GM19463 (cell line): ENCODE data around the gene GPR107.

ENCODE experiments used
- ATAC-seq: cut with Tn5 transposase; IDR thresholded peaks from one replicate; pipeline ENCODE4 v1.9.1; 2021; ENCODE audit warnings: mild to moderate bottlenecking, moderate library complexity; ENCODE audit not compliant: unreplicated experiment

GPR107 gene

DNA sequence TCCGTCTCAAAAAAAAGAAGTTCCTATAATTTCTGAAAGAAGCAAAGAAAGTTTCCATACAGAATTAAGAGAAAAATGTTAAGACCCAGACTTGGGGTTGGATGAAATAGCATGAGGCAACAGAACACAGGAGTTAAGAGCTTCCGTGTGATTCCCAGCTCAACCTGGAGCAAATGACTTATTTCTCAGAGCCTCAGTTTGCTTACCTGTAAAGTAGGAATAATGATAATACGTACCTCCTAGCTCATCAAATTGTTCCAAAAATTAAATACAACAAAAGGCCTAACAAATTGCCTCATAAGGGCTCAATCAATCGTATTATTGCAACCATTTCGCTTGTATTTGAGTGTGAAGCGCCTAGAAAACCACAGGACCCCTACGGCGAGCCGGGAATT is 600 bp upstream of the GPR107 start:
- ATAC-seq: no peak

GRCh38 chr9:130054325-130054786 is 650 bp downstream of the GPR107 start:
- no peak for ATAC-seq

- no peak for ATAC-seq
These were observed 1.1 kb downstream of the GPR107 start for GRCh38 chr9:130054820-130055219.

- ATAC-seq: no peak
These were observed 4.4 kb downstream of the GPR107 start for GRCh38 chr9:130058154-130058553.

GRCh38 chr9:130058887-130059286 is 5.2 kb downstream of the GPR107 start:
- no peak for ATAC-seq

DNA sequence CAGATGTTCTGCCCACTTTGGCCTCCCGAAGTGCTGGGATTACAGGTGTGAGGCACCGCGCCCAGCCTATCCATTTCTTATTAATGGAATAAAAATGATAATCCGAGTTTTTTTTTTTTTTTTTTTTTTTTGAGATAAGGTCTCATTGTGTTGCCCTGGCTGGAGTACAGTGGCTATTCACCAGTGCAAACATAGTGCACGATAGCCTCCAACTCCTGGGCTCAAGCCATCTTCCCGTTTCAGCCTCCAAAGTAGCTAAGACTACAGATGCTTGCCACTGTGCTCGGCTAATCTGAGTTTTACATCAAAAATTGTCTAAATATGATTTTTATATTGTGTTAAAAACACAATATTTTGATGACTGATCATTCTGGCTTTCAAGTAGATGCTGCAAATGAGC is 6.6 kb downstream of the GPR107 start:
- ATAC-seq: no peak

DNA sequence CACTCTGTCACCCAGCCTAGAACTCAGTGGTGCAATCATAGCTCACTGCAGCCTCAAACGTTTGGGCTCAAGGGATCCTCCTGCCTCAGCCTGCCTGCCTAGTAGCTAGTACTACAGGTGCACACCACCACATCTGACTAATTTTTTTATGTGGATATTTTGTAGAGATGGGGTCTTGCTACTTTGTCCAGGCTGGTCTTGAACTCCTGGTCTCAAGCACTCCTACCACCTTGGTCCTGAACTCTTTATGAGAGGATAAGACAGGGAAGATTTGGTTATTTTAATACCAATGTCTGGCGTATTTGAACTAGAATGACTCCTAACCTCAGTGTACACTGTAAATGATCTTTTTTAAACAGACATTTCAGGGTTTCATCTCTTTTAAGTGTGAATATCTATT is 9.0 kb downstream of the GPR107 start:
- ATAC-seq: no peak

DNA sequence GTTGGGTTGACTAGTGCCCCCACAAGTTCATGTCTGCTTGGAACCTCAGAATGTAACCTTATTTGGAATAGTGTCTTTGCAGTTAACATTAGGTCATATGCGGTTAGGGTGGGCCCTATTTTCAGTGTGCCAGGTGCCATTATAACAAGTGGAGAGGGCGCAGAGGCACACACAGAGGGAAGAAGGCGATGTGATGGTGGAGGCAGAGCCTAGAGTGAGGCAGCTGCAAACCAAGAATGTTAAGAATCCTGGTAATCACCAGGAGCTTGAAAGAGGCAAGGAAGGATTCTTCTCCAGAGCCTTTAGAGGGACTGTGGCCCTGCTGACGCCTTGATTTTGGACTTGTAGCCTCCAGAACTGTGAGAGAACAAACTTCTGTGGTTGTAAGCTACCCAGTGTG is 10.9 kb downstream of the GPR107 start:
- ATAC-seq: no peak

- ATAC-seq: no peak
These were observed 15.3 kb downstream of the GPR107 start for GRCh38 chr9:130069048-130069447.

- ATAC-seq: no peak
These were observed 19.0 kb downstream of the GPR107 start for GRCh38 chr9:130072515-130073235.

GRCh38 chr9:130073373-130073772 is 19.7 kb downstream of the GPR107 start:
- ATAC-seq: no peak

- ATAC-seq: no peak
These were observed 24.8 kb downstream of the GPR107 start for GRCh38 chr9:130078547-130078946.

DNA sequence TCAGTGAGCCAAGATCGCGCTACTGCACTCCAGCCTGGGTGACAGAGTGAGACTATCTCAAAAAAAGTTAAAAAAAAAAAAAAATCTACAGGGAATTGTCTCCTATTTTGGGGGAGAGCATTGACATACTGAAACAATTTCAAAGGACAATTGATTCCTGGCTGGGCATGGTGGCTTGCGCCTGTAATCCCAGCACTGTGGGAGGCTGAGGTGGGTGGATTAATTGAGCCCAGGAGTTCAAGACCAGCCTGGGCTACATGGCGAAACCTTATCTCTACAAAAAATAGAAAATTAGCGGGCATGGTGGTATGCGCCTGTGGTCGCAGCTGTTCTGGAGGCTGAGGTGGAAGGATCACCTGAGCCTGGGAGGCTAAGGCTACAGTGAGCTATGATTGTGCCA is 30.6 kb downstream of the GPR107 start:
- ATAC-seq: no peak

GRCh38 chr9:130088051-130088450 is 34.3 kb downstream of the GPR107 start:
- no peak for ATAC-seq

- ATAC-seq: no peak
These were observed 35.4 kb downstream of the GPR107 start for GRCh38 chr9:130089141-130089540.

- no peak for ATAC-seq
These were observed 37.2 kb downstream of the GPR107 start for GRCh38 chr9:130090915-130091314.

- no peak for ATAC-seq
These were observed 39.2 kb downstream of the GPR107 start for GRCh38 chr9:130092910-130093309.

- ATAC-seq: no peak
These were observed 42.2 kb downstream of the GPR107 start for GRCh38 chr9:130095872-130096271.

- ATAC-seq: no peak
These were observed 47.0 kb downstream of the GPR107 start for GRCh38 chr9:130100681-130101080.

DNA sequence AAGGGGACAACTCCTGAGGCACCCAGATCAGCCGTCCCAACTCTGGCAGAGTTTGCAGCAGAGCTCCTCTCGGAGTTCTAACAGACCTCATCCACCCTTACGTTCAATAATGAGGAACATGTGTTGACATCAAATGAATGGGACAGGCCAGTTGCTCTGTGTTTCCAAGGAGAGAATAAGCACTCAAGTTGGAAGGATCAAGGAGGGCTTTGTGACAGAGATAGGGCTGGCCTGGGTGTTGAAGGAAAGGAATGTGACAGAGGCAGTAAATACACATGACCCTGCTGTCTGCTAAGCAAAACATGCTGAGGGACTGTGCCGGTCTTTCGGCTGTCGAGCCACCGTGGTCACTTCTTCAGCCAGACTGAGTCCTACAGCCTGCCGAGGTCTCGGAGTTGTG is 48.2 kb downstream of the GPR107 start:
- no peak for ATAC-seq

DNA sequence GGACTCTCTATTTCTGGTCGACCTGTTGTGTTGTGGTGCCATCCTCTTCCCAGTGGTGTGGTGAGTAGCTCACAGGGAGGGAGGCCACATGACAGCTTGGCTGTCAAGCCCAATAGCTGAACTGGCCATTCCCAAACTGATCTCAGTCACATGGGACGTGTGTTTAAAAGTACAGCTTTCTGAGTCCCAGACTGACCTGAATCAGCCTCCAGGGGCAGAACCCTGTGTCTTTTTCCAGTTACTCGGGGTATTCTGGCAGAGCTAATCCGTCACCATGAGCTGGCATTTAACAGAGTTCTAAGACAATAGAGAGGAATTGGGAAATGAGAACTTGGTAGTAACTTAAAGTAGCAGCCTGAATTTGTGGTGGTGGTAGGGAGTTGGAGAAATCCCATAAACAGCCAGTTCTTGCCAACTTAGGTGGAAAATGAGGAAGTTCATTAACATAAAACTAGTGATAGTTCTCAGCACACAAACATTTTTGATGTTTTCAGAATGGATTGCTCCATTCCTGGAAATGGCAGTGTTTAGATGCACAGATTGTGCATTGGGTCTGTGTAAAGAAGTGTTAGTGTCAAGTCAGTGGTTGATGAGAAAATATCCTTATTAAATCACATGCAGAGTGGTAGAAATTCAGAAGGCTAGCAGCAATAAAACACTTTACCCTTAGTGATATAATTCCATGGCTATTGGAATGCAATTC is 50.9 kb downstream of the GPR107 start:
- ATAC-seq: no peak

DNA sequence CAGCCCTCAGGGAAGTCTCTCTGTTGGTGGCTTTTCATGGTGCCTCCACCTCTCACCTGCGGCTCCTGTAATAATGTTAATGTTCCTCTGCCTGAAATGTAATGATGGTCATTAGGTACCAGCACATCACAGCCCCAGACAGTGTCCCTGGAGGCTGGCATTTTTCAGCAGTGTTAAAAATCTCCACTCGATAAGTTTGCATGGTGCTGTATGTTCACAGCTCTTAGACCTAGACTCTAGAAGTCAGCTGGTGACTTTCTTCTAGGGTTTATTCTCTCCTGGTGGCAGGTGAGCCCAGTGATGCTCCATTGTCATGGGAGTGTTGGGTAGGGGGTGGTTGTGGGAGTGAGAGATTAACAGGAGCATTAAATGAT is 53.1 kb downstream of the GPR107 start:
- ATAC-seq: no peak
